Body of pancreas (tissue), 4 donors: ENCODE data around the gene EID2B.

Experiments
- CTCF ChIP-seq, 7 experiments: fragments of 450-650 bp in 4 of 7; fragments of 200-600 bp in 3 of 7; sonication (generic) in 3 of 7; IDR thresholded peaks; one replicate each; pipeline ENCODE4 v1.5.1; 2016 to 2019; ENCODE audit warnings: antibody characterized with exemption in 7 of 7
- POLR2A ChIP-seq, 3 donors: fragments of 450-650 bp; IDR thresholded peaks; one replicate each; pipeline ENCODE4 v1.6.1; 2016; ENCODE audit warnings: antibody characterized with exemption in 3 of 3, mild to moderate bottlenecking in 2 of 3

DNA sequence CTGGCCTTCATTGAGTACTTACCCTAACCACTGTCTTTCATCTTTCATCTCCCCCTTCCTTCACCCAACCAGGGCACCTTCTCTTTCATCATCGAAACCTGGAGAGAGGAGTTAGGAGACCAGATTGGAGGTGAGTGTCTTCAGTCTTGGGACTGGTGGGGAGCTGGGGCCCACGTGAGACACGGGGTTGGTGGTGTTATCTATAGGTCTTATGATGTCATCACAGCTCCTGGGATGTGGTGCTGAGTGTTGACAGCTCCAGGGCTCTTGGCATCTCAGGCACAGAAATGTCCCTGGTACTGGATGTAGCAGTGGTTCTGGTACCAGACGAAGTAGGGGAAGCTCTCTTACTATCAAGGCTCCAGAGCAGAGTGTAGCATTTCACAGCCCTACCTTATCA is 32.1 kb downstream of the EID2B start:
- no peak for TF ChIP-seq CTCF (IDR thresholded peaks at IDR 0.05)
- TF ChIP-seq POLR2A (IDR thresholded peaks at IDR 0.05) = no peak
